Mucosa of descending colon (tissue), 3 donors: ENCODE results near the gene TKT. TPM values are rescaled to one million over a fixed set of nuclear protein-coding genes. Genes with fewer than 3 reads are reported as not detected.
A peak's percentile ranks its signal among the peaks of the same experiment; 100 is the strongest.

Experiments used
- ATAC-seq: fragments of 200-7000 bp; cut with Tn5 transposase; one replicate; pipeline ENCODE4 v1.9.1; 2020; ENCODE audit warnings: mild to moderate bottlenecking, moderate library complexity
- DNase-seq, 3 donors: peaks; one replicate each; pipeline ENCODE4 v3.0.0-alpha.2; 2020
- H3K36me3 ChIP-seq: fragments of 200-600 bp; one replicate; pipeline ENCODE4 v1.8.0; 2021; ENCODE audit warnings: low read depth, mild to moderate bottlenecking
- H3K4me1 ChIP-seq: fragments of 200-600 bp; one replicate; pipeline ENCODE4 v1.8.0; 2021; ENCODE audit warnings: low read depth, mild to moderate bottlenecking
- H3K4me3 ChIP-seq: fragments of 200-600 bp; one replicate; pipeline ENCODE4 v1.8.0; 2021; ENCODE audit warnings: mild to moderate bottlenecking
- H3K9me3 ChIP-seq: fragments of 200-600 bp; one replicate; pipeline ENCODE4 v1.8.0; 2021; ENCODE audit warnings: mild to moderate bottlenecking
- CTCF ChIP-seq: fragments of 200-600 bp; IDR thresholded peaks from one replicate; pipeline ENCODE4 v1.8.0; 2022; ENCODE audit warnings: antibody characterized with exemption, mild to moderate bottlenecking
- intact Hi-C, 2 donors: fragments of 100-400 bp; cut with DNase I in 1 of 2; cut with micrococcal nuclease in 1 of 2; formaldehyde crosslinking; loops; one replicate each; pipeline versions ENCODE4 v1.11.0 to v1.11.1; 2022; cut with DNase I, micrococcal nuclease
- total RNA-seq, 3 donors: library from RNA; stranded (reverse); fragmentation: NEBNext Ultra II Directional in 2 of 3; extraction: Animal tissue kit (Norgen Biotek cat#: 25700) in 2 of 3; gene quantifications; one replicate each; pipeline versions ENCODE4 v1.2.1 to v1.2.4, GENCODE V29; 2021 to 2023
- donor health status: DM: no; HTN: no; CAD: no; lungs with moderate emphysema.
- donor health status: DM: no; HTN: no; CAD: no.
- donor health status: DM: no; HTN: yes; CAD: no.

Gene TKT
- total RNA-seq, 3 donors from 2014 or later = 180 to 260 (median 226) TPM

GRCh38 chr3:53194210-53195065 is 61.4 kb downstream of the TKT start:
- Histone ChIP-seq H3K4me1 (peaks cover 12% of the 10 kb centered on the region), H3K36me3 (no peaks in the 10 kb centered on the region), H3K4me3 (no peak overlapping the region), H3K9me3 (no peaks in the 10 kb centered on the region)
- ATAC-seq (peak; percentile 6), DNase-seq (no peak)
- no peak for TF ChIP-seq CTCF
- intact Hi-C loops = loop anchor here in 1 of 2 donors (5.0 kb wide), 1 partner anchor 82 kb away; no protein-coding TSS in a partner anchor

- TF ChIP-seq CTCF = no peak
- H3K4me3 ChIP-seq = no peak overlapping the region
- peaks cover 12% of the 10 kb centered on the region for H3K4me1 ChIP-seq
- no peaks in the 10 kb centered on the region for H3K36me3 ChIP-seq
- no peaks in the 10 kb centered on the region for H3K9me3 ChIP-seq
- DNase-seq (no peak), ATAC-seq (no peak)
- intact Hi-C loops = no loop called here
Observed at GRCh38 chr3:53193466-53194209, 62.2 kb downstream of the TKT start.

GRCh38 chr3:53192608-53193007 is 63.2 kb downstream of the TKT start:
- peak; percentile 36 for ATAC-seq
- no peak for TF ChIP-seq CTCF
- no peak overlapping the region for H3K4me3 ChIP-seq
- H3K9me3 ChIP-seq = no peaks in the 10 kb centered on the region
- peak in 1 of 3 donors; percentile 52 for DNase-seq
- H3K36me3 ChIP-seq = no peaks in the 10 kb centered on the region
- intact Hi-C loops = no loop called here
- peaks cover 12% of the 10 kb centered on the region for H3K4me1 ChIP-seq

- Histone ChIP-seq H3K4me1 (peaks cover 12% of the 10 kb centered on the region), H3K4me3 (no peak overlapping the region), H3K9me3 (no peaks in the 10 kb centered on the region), H3K36me3 (no peaks in the 10 kb centered on the region)
- ATAC-seq (no peak), DNase-seq (no peak)
- TF ChIP-seq CTCF = no peak
- intact Hi-C loops = no loop called here
Observed at GRCh38 chr3:53191836-53192480, 63.9 kb downstream of the TKT start.

GRCh38 chr3:53190659-53191058 is 65.2 kb downstream of the TKT start:
- H3K4me1 ChIP-seq = peaks cover 7% of the 10 kb centered on the region
- H3K4me3 ChIP-seq = no peak overlapping the region
- intact Hi-C loops = no loop called here
- no peaks in the 10 kb centered on the region for H3K9me3 ChIP-seq
- ATAC-seq = no peak
- TF ChIP-seq CTCF = no peak
- no peak for DNase-seq
- H3K36me3 ChIP-seq = peaks cover 4% of the 10 kb centered on the region
